ENCODE measurements around the gene TNNI3K.

TNNI3K gene

DNA sequence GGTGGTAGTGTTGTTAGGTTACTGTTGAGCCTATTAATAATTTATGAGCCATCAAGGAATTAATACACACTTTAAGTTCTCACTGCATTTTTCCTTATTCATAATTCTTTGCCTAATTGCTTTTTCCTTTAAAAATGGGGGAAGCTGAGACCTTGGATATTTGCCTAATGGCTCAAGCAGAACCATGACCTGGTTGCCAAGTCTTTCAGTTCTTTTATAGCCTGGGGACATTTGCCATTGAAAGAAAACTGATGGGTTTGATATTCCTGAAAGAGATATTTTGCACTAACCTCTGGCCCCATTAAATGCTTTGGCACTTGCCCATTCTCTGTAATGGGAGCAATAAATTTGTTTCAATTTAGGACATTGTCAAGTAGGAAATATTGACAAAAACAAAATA, 295.7 kb downstream of the TNNI3K start:
- DNase-seq = no peak
- intact Hi-C loops (cut with DNase I) = no loop called here

DNA sequence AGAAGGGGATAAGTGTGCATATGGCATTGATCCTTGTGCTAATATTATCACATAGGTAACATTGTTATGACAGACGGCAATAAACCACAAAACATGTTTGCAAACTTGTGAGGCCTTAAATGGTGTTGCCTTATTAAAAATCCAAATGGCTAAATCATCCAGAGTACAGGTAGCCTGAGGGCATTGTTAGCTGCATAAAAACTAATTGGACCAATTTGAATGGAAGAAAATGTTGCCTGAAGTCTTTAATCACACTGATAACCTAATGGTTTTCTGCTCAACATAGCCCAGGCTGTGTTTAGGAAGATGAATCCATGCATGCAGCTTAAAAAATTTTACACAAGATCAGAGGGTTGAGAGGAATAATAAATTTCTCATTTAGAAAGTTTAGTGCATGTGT, 296.6 kb downstream of the TNNI3K start:
- intact Hi-C loops (cut with DNase I) = no loop called here

DNA sequence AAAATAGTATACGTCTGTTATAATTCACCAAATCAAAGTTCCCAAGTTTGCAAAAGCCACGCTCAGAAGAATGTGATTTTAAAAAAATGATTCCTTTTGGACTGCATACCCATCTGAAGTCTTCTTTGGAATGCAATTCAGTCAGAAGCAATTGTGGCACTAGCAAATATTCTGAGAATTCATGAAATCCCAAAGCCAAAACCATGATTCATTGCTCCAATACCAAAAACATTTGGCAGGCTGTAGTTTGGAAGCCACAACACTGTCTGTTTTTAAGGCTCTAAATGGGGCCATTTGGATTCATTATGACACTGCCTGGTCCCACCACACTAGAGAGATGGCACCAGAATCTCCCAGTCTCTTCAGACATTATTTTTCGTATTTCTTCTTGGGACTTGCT, 299.1 kb downstream of the TNNI3K start:
- intact Hi-C loops (cut with DNase I) = no loop called here
- no peak for DNase-seq

More for the DNA sequence above, 296.6 kb downstream of the TNNI3K start:
- DNase-seq = no peak

DNA sequence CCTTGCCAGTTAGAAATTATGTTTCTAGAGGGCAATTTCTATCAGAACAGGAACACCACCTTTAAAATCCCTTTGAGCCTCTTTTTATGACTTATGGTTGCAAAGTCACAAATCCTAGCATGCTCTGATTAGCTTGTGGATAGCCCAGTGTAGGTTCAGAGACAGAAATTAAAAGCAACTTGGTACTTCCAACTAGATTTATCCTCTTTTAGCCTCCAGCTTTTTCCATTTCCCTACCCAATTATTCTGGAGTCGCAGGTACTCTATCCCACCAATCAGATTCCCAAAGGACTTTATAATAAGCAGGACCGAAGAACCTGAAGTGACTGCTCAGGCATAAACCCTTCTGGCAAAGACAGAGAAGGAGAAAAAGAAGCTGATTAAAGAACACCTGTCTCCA, 310.6 kb downstream of the TNNI3K start:
- intact Hi-C loops (cut with DNase I) = no loop called here

DNA sequence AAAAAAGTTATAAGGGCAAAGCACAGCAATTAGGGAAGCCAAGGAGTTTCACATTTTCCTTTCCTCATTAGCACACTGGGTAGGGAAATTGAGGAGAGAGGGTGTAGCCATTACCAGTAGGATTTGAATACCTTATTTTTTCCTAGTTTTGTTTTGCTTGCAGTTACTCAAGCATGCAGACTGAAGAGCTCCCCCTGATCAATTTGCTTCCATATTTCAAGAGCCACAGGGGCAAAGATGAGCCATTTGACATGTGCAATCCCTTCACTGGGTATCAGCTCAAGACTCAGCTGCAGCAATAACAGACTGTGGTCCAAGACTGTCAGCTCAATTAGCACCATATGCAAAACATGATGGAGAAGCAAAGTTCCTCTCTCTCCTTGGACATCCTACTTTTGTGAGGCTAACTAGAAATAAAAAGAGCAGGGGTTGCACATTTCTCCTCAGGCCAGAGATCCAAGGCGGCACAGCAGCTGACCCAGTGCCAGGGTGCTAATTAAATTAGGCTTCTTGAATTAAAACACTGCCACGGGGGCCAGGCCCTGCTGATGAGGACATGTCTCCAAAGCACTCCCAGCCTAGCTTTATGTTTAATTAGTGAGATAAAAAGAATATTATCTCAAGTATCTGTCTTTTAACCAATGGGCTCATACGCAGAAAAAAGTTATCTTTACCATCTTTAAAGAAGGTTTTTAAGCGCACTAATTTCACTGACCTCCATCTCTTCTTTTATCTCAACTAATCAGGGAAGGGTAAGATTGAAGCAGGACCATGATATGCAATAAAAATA, 314.0 kb downstream of the TNNI3K start:
- no peak for DNase-seq
- intact Hi-C loops (cut with DNase I) = no loop called here

More for the DNA sequence above, 310.6 kb downstream of the TNNI3K start:
- DNase-seq = no peak

DNA sequence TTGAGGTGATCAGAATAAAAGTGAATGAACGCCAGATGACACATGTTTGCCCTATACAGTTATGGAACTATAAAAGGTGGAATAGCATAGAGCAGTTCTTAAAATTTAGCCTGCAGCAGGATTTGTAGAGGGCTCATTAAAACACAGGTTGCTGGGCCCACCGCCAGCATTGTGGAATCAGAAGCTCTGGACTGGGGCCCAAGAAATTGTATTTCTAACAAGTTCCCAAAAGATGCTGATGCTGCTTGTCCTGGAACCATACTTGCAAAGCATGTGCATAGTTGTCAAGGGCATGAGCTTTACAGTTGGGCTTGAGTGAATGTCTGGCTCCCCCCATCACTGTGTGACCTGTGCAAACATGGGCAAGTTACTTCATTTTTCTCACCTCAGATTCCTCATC, 314.7 kb downstream of the TNNI3K start:
- no peak for DNase-seq
- intact Hi-C loops (cut with DNase I) = no loop called here

DNA sequence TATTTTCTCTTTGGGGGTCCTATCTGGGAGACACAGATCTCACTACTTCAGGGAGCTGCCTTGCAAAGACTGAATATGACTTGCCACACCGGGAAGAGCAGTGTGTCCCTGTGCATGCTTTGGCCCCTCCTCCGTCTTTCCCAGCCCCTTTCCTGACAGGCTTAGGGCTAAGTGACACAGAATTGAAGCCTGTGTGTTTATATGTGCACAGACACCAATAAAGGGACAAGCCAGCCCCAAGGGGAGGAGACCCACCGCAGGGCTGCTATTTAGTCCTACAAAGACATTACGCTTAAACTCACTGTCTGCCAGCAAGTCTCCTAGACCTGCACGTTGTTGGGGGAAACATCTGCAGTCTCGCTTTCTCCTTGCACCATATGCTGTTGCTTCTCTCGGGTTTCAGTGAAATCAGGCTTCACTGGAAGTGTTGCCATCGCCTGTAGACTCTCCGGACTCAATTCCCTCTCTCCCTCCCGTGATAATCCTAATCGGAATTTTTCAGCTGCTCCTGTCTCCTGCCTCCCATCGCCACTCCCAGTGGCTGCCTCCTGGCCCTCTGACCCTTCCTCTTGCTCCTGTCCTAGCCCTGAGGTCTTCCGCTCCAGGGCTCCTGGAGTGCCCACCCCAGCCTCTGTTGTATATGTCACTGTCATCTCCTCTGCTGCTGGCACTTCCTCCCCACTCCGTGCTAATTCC, 335.8 kb downstream of the TNNI3K start:
- intact Hi-C loops (cut with DNase I) = no loop called here
- peak in 7 of 10 donors; percentile 15 to 86 (median 40) for DNase-seq

DNA sequence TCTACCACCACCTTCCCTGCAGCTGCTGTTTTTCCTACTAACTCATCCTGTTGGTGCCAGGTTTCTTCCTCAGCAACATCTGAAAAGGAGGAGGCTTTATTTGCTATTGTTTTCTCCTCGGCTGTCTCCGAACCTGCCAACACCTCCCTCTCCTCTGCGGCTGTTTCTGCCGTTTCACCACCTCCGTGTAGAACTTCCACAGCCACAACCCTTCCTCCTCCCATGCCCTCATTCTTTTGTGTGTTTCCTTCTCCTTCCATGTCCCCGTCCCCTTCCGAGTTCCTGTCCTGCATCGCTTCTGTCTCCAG, 336.3 kb downstream of the TNNI3K start:
- intact Hi-C loops (cut with DNase I) = no loop called here
- DNase-seq = peak in 7 of 10 donors; percentile 34 to 90 (median 39)

DNA sequence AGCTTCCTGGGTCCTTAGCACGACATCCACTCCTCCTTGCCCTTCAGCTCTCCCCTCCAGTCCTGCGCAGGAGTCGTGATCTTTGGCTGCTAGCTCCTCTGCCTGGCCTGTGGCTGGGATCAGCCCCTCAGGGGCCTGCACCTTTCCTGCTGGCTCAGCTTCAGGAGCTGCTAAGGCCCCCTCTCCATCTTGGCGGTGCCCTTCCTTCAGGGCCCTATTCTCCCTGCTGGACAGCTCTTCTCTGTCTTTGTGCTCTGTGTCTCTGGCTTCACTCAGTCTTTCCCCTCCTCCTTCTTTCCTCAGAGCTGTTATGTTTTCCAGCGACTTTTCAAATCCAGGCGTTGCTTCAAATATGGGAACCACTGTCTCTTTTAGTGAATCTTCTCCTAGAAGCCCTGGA, 336.7 kb downstream of the TNNI3K start:
- peak in 1 of 10 donors; percentile 66 for DNase-seq
- intact Hi-C loops (cut with DNase I) = no loop called here

DNA sequence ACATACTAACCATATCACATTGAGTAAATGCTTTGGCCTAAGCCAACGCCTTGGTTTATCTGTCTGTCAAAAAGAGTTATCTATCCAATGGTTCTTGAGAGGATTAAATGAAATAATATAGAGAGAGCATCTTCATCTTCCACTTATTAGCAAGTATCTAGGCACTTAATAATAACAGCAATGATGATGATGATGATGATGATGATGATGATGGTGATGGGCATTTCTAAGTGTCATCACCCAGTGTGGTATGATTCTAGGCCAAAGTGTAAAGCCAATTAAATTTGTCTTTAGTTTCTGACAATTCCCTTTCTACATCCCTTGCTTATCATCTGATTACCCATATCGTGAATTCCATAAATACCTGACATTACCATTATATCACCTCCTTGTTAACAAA, 342.9 kb downstream of the TNNI3K start:
- no peak for DNase-seq
- intact Hi-C loops (cut with DNase I) = no loop called here

DNA sequence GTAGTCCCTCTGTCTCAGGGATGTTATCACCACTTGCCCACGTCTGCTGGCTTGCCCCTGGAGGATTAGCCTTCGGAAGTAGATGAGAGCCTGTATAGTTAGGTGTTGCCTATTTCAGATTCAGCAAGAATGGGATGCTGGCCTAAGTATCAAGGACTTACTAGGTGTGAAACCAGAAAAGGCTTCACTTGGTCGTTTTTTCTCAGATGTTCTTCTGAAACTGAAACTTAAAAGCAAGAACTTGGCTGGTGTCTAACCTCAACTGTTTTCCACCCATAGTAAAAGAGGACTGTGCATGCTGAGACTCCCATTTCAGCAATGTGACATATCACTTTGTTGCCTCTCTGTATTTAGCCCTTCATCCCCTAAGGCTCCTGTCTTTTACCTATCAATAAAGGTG, 344.2 kb downstream of the TNNI3K start:
- intact Hi-C loops (cut with DNase I) = no loop called here

DNA sequence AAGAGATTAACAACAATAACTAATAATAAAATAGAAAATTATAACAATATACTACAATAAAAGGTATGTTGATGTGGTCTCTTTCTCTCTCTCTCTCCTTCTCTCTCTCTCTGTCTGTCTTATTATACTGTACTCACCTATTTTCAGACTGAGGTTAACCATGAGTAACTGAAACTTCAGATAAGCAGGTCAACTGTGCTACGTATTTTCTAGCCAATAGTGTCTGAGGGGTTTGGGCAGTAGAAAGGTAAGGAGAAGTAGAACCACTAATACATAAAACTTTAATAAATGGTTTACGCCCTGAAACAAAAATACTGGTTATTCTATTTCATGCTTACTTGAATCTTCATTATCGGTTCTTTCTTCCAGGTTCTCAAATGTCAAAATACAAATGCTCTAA, 348.2 kb downstream of the TNNI3K start:
- intact Hi-C loops (cut with DNase I) = no loop called here
- no peak for DNase-seq

More for the DNA sequence above, 344.2 kb downstream of the TNNI3K start:
- DNase-seq = no peak

DNA sequence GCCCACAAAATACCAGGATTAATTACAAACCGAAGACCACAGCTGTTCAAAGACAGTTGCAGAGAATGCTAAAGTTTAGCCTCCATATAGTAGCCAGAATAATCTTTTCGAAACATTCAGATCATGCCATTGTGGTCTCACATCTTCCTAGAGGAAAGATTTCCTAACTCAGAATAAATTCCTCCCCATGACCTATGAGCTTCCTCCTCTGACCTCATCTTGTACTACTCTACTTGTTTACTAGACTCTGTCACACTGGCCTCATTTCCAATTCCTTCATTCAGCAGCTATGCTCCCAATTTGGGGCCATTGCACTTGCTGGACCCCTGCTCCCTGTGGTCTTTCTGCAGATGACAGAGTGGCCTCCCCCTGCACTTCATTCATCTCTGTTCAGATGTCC, 349.0 kb downstream of the TNNI3K start:
- intact Hi-C loops (cut with DNase I) = no loop called here
- no peak for DNase-seq

DNA sequence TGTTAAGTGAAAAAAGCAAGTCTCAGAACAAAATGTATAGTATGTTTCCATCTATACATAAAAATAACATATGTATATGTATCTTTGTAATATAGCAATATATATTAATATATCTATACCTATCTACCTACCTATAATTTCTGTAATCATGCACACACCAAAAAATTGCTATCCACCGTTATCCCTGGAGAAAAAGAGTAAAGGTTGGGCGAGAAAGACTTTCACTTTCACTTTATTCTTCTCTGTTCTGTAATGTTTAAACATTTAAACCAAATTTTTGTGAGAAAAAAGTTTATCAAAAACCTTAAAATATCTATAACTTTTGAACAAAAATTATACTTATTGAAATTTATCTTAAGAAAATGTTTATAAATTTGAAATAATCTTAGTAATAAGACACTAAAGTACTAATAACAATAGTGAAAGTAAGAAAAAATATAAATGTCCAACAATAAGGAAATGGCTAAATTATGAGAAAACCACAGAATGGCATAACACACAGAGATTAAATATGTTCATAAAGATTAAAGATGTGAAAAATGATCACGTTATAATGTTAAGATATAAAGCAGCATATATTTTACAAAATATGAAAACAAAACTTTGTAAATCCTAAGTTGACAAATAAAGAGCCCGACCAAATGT, 351.2 kb downstream of the TNNI3K start:
- intact Hi-C loops (cut with DNase I) = no loop called here

DNA sequence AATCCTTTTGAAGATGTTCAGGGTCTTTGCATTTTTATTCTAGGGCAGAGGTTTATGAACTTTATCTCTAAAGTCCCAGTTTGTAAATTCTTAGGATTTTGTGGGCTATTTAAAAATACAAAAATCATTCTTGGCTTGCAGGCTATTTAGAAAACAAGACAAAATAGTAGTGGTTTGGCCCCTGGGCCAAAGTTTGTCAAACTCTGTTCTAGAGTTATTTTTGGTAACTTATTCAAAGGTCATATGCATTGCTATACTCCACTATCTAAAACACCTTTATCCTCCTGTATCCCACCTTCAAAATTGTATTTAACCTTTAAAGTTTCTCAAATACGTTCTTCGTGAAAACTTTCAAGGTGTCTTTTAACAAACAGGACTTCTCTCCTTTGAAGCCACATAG, 352.7 kb downstream of the TNNI3K start:
- intact Hi-C loops (cut with DNase I) = no loop called here
- DNase-seq = no peak

More for the DNA sequence above, 351.2 kb downstream of the TNNI3K start:
- DNase-seq = no peak

DNA sequence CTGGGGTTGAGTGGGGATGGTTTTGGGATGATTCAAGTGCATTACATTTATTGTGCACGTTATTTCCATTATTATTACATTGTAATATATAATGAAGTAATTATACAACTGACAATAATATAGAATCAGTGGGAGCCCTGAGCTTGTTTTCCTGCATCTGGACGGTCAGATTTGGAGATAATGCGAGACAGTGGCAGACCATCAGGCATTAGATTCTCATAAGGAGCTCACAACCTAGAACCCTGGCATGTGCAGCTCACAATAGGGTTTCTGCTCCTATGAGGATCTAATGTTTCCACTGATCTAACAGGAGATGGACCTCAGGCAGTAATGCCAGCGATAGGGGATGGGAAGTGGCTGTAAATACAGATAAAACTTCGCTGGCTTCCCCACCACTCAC, 355.1 kb downstream of the TNNI3K start:
- intact Hi-C loops (cut with DNase I) = no loop called here

DNA sequence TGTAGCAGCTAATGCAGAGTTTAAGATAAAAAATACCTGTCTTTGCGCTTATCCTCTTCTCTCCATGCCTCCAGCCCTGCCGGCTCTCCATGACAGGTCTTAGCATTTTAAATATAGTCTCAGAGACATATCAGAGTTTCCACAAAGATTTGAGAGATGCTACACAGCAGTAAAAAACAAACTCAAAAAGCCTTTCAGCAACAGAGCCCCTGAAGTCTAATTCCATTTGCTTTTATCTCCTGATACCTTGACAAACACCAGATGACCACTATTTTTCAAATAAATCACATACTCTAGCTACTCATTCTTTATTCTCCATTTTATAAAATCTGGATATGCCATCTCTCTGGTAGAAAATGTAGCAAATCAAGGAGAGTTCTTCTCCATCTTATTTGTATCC, 356.8 kb downstream of the TNNI3K start:
- intact Hi-C loops (cut with DNase I) = no loop called here
- DNase-seq = no peak

More for the DNA sequence above, 355.1 kb downstream of the TNNI3K start:
- DNase-seq = no peak

DNA sequence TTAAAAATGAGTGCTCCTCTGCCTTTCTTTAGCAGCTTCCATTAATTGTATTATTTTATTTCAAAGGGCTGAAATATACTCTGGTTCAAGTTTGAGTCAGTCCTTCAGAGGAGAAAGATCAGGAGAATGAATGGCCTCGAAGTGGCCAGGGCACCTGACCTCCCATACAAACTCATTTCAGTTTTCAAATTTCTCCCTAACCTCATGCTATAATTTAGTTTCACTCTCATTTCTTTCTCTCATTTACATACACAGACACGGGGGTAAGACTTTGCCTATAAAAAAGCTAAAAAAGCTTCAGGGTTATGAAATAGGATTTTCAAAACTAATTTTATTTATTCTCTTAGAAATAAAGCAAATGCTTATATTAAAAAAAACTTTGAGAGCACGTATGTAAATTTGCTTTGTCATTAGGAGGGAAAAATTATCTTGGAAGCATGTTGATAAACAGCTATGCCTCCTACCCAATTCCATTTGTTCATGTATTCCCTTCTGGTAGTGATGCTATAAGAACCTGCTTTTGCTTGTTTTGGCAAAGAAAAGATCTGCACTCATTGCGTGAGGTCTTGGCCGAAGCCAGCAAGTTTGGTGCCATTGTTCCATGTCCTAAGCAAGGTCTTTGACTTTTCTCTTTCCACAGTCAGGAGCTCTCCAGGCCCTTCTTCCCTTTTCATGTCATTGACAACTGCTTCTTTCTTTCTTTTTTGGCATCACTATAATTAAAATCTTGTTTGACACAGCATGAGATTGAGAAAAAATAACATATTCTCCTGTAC, 357.6 kb downstream of the TNNI3K start:
- intact Hi-C loops (cut with DNase I) = no loop called here
- no peak for DNase-seq

All from posterior cingulate gyrus (tissue), 11 donors.